ENCODE measurements around the gene C1orf167. TPM values are rescaled to one million over a fixed set of nuclear protein-coding genes. Genes with fewer than 3 reads are reported as not detected.

C1orf167 gene
- total and polyA plus RNA-seq, 10 of the 15 experiments (the other 5 are each of a cell fraction or from before 2014, with no cell fraction given): 0.17 to 0.31 TPM; not detected in 8

- H3K36me3 ChIP-seq (ENCODE audit: control insufficient read depth in 2 of 2, insufficient read depth in 2 of 2, low read length in 1 of 2): no peaks in the 10 kb centered on the region
- no peak overlapping the region for H2AFZ ChIP-seq (ENCODE audit: control insufficient read depth, low read depth, low read length)
- no peaks in the 10 kb centered on the region for H3K9me3 ChIP-seq (replicated peaks; ENCODE audit: control insufficient read depth, insufficient read depth, low read length)
- in situ Hi-C loops (cut with MboI) (no loop called here), intact Hi-C loops (cut with micrococcal nuclease; ENCODE audit: unreplicated experiment) (no loop called here)
- H3K27me3 ChIP-seq (replicated peaks in 1 of 2; ENCODE audit: control insufficient read depth in 2 of 2, insufficient read depth in 2 of 2, low read length in 1 of 2): no peaks in the 10 kb centered on the region
- DNase-seq (ENCODE audit: low read depth, low spot score): no peak
- BruUV-seq (replicated peaks): no TSS peak
- RAD21 ChIA-PET (ENCODE audit: unreplicated experiment): no interaction called here
- FAIRE-seq: no peak
- no peak for ATAC-seq
- CTCF ChIA-PET: no interaction called here
- no peaks in the 10 kb centered on the region for H4K20me1 ChIP-seq (ENCODE audit: control insufficient read depth, insufficient read depth)
- H3K4me2 ChIP-seq (ENCODE audit: control insufficient read depth, insufficient read depth): no peak overlapping the region
- no peak overlapping the region for H3K27ac ChIP-seq (ENCODE audit: control insufficient read depth, insufficient read depth)
- 0 out of 2 replicates have a peak, but pooled peaks cover 4% of the 10 kb centered on the region for H3K4me1 ChIP-seq (ENCODE audit: control insufficient read depth, insufficient read depth, low read length)
- no peak for TF ChIP-seq ZBED1 (IDR thresholded peaks at IDR 0.05; ENCODE audit: borderline replicate concordance)
- no peak for TF ChIP-seq SMAD5 (IDR thresholded peaks at IDR 0.05; ENCODE audit: low read depth)
- no peak for TF ChIP-seq PAX8 (IDR thresholded peaks at IDR 0.05)
- no peak for TF ChIP-seq EED (IDR thresholded peaks at IDR 0.05; ENCODE audit: low read depth)
- TF ChIP-seq BHLHE40 (IDR thresholded peaks at IDR 0.05; ENCODE audit: borderline replicate concordance in 1 of 2, low read depth in 2 of 2, low read length in 1 of 2): no peak
- TF ChIP-seq NFXL1 (IDR thresholded peaks at IDR 0.05; ENCODE audit: borderline replicate concordance): no peak
- no peak for TF ChIP-seq CBFB (IDR thresholded peaks at IDR 0.05; ENCODE audit: low read depth)
- POLR2A ChIA-PET: no interaction called here
- H3K79me2 ChIP-seq (ENCODE audit: control insufficient read depth, insufficient read depth, low read length): no peaks in the 10 kb centered on the region
- H3K9ac ChIP-seq (ENCODE audit: control insufficient read depth, insufficient read depth, low read length): no peak overlapping the region
- SMC1A ChIA-PET (ENCODE audit: uncharacterized antibody, unreplicated experiment): no interaction called here
- H3K4me3 ChIP-seq: no peak overlapping the region
Observed at GRCh38 chr1:11770011-11770410, 8.0 kb downstream of the C1orf167 start.

GRCh38 chr1:11771481-11772043, 9.6 kb downstream of the C1orf167 start:
- no peak overlapping the region; the same call in 1 of the 2 replicates for H2AFZ ChIP-seq (ENCODE audit: control insufficient read depth, low read depth, low read length)
- POLR2A ChIA-PET: no interaction called here

More at GRCh38 chr1:11771481-11772043, 9.6 kb downstream of the C1orf167 start:
- Histone ChIP-seq H3K36me3 (ENCODE audit: control insufficient read depth in 2 of 2, insufficient read depth in 2 of 2, low read length in 1 of 2) (no peaks in the 10 kb centered on the region), H3K27me3 (replicated peaks in 1 of 2; ENCODE audit: control insufficient read depth in 2 of 2, insufficient read depth in 2 of 2, low read length in 1 of 2) (no peaks in the 10 kb centered on the region), H3K27ac (ENCODE audit: control insufficient read depth, insufficient read depth) (no peak overlapping the region), H3K4me2 (ENCODE audit: control insufficient read depth, insufficient read depth) (no peak overlapping the region), H3K4me1 (ENCODE audit: control insufficient read depth, insufficient read depth, low read length) (0 out of 2 replicates have a peak, but pooled peaks cover 4% of the 10 kb centered on the region), H3K79me2 (ENCODE audit: control insufficient read depth, insufficient read depth, low read length) (no peaks in the 10 kb centered on the region), H3K9ac (ENCODE audit: control insufficient read depth, insufficient read depth, low read length) (no peak overlapping the region), H3K9me3 (replicated peaks; ENCODE audit: control insufficient read depth, insufficient read depth, low read length) (no peaks in the 10 kb centered on the region), H3K4me3 (no peak overlapping the region), H4K20me1 (ENCODE audit: control insufficient read depth, insufficient read depth) (no peaks in the 10 kb centered on the region)
- no peak for FAIRE-seq
- intact Hi-C loops (cut with micrococcal nuclease; ENCODE audit: unreplicated experiment) (no loop called here), in situ Hi-C loops (cut with MboI) (no loop called here)
- WGBS (ENCODE audit: insufficient coverage, insufficient replicate concordance, low lambda C conversion rate, missing lambda C conversion rate): 41% methylated on average over 11 of the region's 11 CpGs
- CTCF ChIA-PET: no interaction called here
- SMC1A ChIA-PET (ENCODE audit: uncharacterized antibody, unreplicated experiment): no interaction called here
- no peak for DNase-seq (ENCODE audit: low read depth, low spot score)
- no TSS peak for BruUV-seq (replicated peaks)
- no peak for ATAC-seq
- RAD21 ChIA-PET (ENCODE audit: unreplicated experiment): no interaction called here
- no peak for TF ChIP-seq MTA3 (IDR thresholded peaks at IDR 0.05; ENCODE audit: borderline replicate concordance, low read length)
- no peak for TF ChIP-seq IKZF1 (conservative IDR thresholded peaks at IDR 0.05)
- TF ChIP-seq E4F1 (IDR thresholded peaks at IDR 0.05; ENCODE audit: borderline replicate concordance, partially characterized antibody): no peak
